AG09319 (cell line): ENCODE results near the gene BCOR.

Experiments used
- DNase-seq: peaks from one replicate; pipeline ENCODE4 v3.0.0-alpha.2; 2010; ENCODE audit warnings: low read depth; ENCODE audit errors: extremely low read depth
- CTCF ChIP-seq: IDR thresholded peaks from 2 replicates; pipeline ENCODE4 v1.5.1; 2011; ENCODE audit warnings: low read depth, mild to moderate bottlenecking, inconsistent platforms, low read length, moderate library complexity

The BCOR gene

DNA sequence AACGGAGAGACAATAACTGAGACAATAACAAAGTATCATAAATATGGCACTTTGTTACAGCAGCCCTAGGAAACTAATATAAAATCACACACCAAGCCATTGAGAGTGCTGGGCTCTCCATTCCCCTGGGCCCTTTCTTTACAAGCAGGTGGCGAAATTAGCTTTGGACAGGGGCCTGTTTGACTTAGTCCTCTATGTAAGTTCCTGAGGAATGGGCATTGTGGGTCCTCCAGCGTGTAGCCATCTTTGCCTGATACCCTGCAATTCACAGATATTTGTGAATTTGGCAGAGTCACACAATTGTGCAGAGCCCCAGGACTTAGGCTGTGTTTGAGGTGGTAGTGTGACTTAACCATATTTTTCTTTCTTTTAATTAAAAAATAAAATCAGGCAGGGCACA is 67.6 kb downstream of the BCOR start:
- TF ChIP-seq CTCF, result no peak
- DNase-seq, result no peak

DNA sequence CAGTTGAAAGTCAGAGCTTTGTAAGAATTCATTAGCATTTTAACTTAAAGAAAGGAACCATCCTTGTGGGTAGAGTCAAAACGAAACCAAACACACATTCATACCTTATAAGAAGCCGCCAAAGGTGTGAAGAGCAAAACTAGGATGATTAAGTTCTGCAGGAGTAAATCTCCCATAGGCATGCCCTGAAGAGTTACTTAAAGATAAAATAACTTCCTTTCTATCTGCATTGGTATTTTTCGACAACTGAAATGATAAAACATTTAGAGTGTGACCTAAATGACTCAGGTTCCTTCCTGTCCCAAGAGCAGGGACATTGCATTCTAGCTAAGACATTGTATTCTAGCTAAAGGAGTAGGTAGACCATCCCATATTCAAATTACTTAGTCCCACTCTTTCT is 75.3 kb downstream of the BCOR start:
- TF ChIP-seq CTCF, result no peak
- no peak for DNase-seq

DNA sequence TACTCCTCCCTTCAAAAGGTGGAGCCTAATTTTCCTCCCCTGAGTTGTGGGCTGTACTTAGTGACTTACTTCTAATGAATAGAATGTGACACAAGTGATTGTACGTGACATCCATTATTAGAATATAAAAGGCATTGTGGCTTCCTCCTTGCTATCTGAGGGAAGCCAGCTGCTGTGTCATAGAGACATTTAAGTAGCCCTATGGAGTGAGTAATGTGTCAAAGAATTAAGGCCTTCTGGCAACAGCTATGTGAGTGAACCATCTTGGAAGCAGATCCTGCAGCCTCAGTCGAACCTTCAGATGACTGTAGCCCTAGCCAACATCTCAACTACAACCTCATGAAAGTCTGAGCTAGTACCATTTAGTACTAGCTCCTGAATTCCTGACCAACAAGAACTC is 76.1 kb downstream of the BCOR start:
- DNase-seq, result no peak
- TF ChIP-seq CTCF, result no peak

- DNase-seq, result no peak
- TF ChIP-seq CTCF, result no peak
Observed at GRCh38 chrX:40019541-40019940, 78.2 kb downstream of the BCOR start.

DNA sequence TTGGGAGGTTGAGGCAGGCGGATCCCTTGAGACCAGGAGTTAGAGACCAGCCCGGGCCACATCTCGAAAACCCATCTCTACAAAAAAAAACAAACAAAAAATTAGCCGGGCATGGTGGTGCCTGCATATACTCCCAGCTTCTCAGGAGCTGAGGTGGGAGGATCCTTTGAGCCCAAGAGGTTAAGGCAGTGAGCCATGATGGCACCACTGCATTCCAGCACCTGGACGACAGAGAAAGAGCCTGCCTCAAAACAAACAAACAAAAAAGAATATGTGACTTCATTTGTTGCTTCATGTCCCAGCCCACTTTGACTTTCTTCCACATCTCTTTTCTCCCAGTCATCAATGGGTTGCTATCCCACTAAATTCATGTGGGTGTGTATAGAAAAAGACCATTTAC is 79.7 kb downstream of the BCOR start:
- no peak for DNase-seq
- no peak for TF ChIP-seq CTCF

GRCh38 chrX:40016749-40017148 is 81.0 kb downstream of the BCOR start:
- no peak for DNase-seq
- no peak for TF ChIP-seq CTCF

DNA sequence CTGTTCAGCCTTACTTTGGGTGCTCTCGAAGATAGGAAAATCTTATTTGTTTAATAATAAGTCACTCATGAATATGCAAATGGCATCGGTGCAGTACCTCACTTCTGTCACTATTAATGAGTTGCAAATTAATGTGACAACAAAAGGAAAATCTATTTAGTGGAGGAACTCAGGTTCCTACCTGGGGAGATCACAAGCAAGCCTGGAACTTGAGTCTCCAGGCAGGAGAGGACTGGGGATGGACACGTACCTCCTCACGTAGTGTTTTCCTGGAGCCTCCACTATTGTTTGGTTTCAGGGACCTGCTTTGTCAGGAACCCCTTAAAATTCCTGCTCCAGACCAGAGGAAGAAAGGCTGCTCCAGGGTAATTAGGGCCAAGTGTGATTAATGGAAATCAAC is 82.1 kb downstream of the BCOR start:
- DNase-seq, result no peak
- TF ChIP-seq CTCF, result no peak
